ENCODE measurements around the gene CLIC1. TPM values are rescaled to one million over a fixed set of nuclear protein-coding genes. Genes with fewer than 3 reads are reported as not detected.
A peak's percentile ranks its signal among the peaks of the same experiment; 100 is the strongest.

Gene CLIC1
- total RNA-seq, 2 experiments from 2014 or later: 314 to 413 TPM

- H2AFZ ChIP-seq (ENCODE audit: low read length): no peak overlapping the region
- H3K79me2 ChIP-seq (ENCODE audit: insufficient read depth, low read depth, low read length): peaks cover 47% of the 10 kb centered on the region
- intact Hi-C loops (cut with micrococcal nuclease; ENCODE audit: unreplicated experiment): loop anchor here (1.0 to 2.0 kb wide), 8 partner anchors 9 to 245 kb away; partner anchors contain the start of genes ABHD16A, ATP6V1G2, DDAH2 and HSPA1B
- no peaks in the 10 kb centered on the region for H3K9me2 ChIP-seq (ENCODE audit: insufficient read depth, low read length)
- peaks cover 36% of the 10 kb centered on the region for H3K36me3 ChIP-seq (ENCODE audit: insufficient read depth, low read length)
- peak overlapping the region; percentile 76 for H3K4me2 ChIP-seq (ENCODE audit: low read length)
- H3K4me1 ChIP-seq (ENCODE audit: insufficient read depth, low read length, poor library complexity, severe bottlenecking): peaks cover 61% of the 10 kb centered on the region
- TF ChIP-seq, protein P1, sequence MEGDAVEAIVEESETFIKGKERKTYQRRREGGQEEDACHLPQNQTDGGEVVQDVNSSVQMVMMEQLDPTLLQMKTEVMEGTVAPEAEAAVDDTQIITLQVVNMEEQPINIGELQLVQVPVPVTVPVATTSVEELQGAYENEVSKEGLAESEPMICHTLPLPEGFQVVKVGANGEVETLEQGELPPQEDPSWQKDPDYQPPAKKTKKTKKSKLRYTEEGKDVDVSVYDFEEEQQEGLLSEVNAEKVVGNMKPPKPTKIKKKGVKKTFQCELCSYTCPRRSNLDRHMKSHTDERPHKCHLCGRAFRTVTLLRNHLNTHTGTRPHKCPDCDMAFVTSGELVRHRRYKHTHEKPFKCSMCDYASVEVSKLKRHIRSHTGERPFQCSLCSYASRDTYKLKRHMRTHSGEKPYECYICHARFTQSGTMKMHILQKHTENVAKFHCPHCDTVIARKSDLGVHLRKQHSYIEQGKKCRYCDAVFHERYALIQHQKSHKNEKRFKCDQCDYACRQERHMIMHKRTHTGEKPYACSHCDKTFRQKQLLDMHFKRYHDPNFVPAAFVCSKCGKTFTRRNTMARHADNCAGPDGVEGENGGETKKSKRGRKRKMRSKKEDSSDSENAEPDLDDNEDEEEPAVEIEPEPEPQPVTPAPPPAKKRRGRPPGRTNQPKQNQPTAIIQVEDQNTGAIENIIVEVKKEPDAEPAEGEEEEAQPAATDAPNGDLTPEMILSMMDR (conservative IDR thresholded peaks at IDR 0.05; ENCODE audit: low read length): peak; percentile 68
- TF ChIP-seq EZH2phosphoT487 (IDR thresholded peaks at IDR 0.05; ENCODE audit: borderline replicate concordance, low read depth, low read length): no peak
- peak overlapping the region; percentile 55 for H3K4me3 ChIP-seq (ENCODE audit: low read depth, low read length, poor library complexity, severe bottlenecking)
- BruUV-seq (replicated peaks): no TSS peak
- POLR2A ChIA-PET: interaction anchor here (0.7 to 7.1 kb wide), 22 partner anchors 8 to 225 kb away, joined by 3 to 43 read pairs (median 4); partner anchors contain the start of genes ABHD16A, BAG6, HSPA1B and LSM2
- DNase-seq (ENCODE audit: low spot score): peak; percentile 82
- CTCF ChIA-PET (ENCODE audit: unreplicated experiment): interaction anchor here (1.0 to 1.3 kb wide), 2 partner anchors 8 to 93 kb away, joined by 3 to 5 read pairs; no protein-coding TSS in a partner anchor
- H4K20me1 ChIP-seq (ENCODE audit: insufficient read depth, low read length): 0 out of 2 replicates have a peak, but pooled peaks cover 8% of the 10 kb centered on the region
- H3K27ac ChIP-seq (ENCODE audit: low read depth, low read length, poor library complexity, severe bottlenecking): peak overlapping the region; percentile 93
- H3K9me3 ChIP-seq (ENCODE audit: low read length): no peaks in the 10 kb centered on the region
Measured at GRCh38 chr6:31737991-31738979, 2.0 kb upstream of the CLIC1 start.

DNA sequence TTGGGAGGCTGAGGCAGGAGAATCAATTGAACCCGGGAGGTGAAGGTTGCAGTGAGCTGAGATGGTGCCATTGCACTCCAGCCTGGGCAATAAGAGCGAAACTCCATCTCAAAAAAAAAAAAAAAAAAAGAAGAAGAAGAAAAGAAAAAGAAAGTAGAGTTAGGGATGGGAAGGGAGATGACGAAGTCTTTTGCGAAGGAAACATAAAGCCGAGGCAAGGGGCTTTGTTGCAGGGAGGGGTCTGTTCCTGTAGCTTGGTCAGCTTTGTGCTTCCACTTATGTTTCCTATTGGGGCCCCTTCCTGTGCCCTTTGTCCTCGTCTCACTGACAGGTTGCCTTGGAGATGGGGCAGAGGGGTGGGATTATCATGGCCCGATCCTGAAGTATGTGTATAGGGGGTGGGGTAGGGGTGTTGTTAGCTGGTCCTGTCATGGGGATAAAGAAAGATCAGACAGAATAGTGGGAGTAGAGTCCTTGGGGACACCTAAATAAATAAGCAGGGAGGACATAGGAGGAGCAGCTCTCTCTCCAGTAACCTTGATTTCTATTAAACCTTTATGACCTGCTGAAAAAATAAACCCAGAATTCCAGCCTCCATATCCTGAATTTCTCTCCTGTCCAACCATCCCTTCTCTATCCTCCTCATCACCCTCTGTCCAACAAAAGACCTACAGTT, 1.1 kb upstream of the CLIC1 start:
- peaks cover 35% of the 10 kb centered on the region for H3K36me3 ChIP-seq (ENCODE audit: insufficient read depth, low read length)
- peaks cover 47% of the 10 kb centered on the region for H3K79me2 ChIP-seq (ENCODE audit: insufficient read depth, low read depth, low read length)
- DNase-seq (ENCODE audit: low spot score): no peak

More for the DNA sequence above, 1.1 kb upstream of the CLIC1 start:
- CTCF ChIA-PET (ENCODE audit: unreplicated experiment): no interaction called here
- Histone ChIP-seq H3K4me3 (ENCODE audit: low read depth, low read length, poor library complexity, severe bottlenecking) (peak overlapping the region; percentile 55), H3K9me3 (ENCODE audit: low read length) (no peaks in the 10 kb centered on the region), H3K4me2 (ENCODE audit: low read length) (peak overlapping the region; percentile 76), H3K4me1 (ENCODE audit: insufficient read depth, low read length, poor library complexity, severe bottlenecking) (peaks cover 61% of the 10 kb centered on the region), H2AFZ (ENCODE audit: low read length) (no peak overlapping the region), H3K9me2 (ENCODE audit: insufficient read depth, low read length) (no peaks in the 10 kb centered on the region), H3K27ac (ENCODE audit: low read depth, low read length, poor library complexity, severe bottlenecking) (peak overlapping the region; percentile 93), H4K20me1 (ENCODE audit: insufficient read depth, low read length) (0 out of 2 replicates have a peak, but pooled peaks cover 8% of the 10 kb centered on the region)
- POLR2A ChIA-PET: interaction anchor here (0.7 to 7.1 kb wide), 14 partner anchors 10 to 186 kb away, joined by 3 to 43 read pairs (median 4); partner anchors contain the start of genes ABHD16A, BAG6, LSM2 and NEU1
- intact Hi-C loops (cut with micrococcal nuclease; ENCODE audit: unreplicated experiment): no loop called here
- TF ChIP-seq, protein P1 (conservative IDR thresholded peaks at IDR 0.05; ENCODE audit: low read length): no peak
- no peak for TF ChIP-seq EZH2phosphoT487 (IDR thresholded peaks at IDR 0.05; ENCODE audit: borderline replicate concordance, low read depth, low read length)
- BruUV-seq (replicated peaks): no TSS peak

All from OCI-LY7 (cell line).